ENCODE results near the gene IL24.

IL24 gene

DNA sequence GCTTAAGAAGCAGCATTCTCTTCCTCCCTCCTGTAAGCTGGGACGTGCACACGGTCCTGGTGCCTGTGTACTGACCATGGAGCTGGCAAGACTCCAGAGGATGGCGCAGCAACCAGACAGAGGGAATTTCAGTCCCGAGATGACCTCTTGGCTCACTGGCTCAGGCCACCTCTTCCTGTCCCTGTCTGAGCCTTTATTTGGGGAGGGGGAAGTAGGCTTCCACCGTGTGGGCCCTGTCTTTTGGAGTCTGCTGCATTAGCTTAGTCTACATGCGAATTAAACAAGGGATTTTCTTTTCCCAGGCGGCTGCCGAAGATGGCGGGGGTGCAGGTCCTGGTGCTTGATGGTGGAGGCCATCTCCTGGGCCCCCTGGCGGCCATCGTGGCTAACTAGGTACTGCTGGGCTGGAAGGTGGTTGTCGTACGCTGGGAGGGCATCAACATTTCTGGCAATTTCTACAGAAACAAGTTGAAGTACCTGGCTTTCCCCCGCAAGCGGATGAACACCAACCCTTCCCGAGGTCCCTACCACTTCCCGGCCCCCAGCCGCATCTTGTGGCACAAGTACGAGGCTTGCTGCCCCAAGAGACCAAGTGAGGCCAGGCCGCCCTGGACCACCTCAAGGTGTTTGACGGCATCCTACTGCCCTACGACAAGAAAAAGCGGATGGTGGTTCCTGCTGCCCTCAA lies 10.2 kb downstream of the IL24 start:
- TF ChIP-seq, protein P1, sequence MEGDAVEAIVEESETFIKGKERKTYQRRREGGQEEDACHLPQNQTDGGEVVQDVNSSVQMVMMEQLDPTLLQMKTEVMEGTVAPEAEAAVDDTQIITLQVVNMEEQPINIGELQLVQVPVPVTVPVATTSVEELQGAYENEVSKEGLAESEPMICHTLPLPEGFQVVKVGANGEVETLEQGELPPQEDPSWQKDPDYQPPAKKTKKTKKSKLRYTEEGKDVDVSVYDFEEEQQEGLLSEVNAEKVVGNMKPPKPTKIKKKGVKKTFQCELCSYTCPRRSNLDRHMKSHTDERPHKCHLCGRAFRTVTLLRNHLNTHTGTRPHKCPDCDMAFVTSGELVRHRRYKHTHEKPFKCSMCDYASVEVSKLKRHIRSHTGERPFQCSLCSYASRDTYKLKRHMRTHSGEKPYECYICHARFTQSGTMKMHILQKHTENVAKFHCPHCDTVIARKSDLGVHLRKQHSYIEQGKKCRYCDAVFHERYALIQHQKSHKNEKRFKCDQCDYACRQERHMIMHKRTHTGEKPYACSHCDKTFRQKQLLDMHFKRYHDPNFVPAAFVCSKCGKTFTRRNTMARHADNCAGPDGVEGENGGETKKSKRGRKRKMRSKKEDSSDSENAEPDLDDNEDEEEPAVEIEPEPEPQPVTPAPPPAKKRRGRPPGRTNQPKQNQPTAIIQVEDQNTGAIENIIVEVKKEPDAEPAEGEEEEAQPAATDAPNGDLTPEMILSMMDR (conservative IDR thresholded peaks at IDR 0.05), result peak; percentile 57
- no peak for TF ChIP-seq ZFX (IDR thresholded peaks at IDR 0.05)
- no peak overlapping the region for H3K27ac ChIP-seq

DNA sequence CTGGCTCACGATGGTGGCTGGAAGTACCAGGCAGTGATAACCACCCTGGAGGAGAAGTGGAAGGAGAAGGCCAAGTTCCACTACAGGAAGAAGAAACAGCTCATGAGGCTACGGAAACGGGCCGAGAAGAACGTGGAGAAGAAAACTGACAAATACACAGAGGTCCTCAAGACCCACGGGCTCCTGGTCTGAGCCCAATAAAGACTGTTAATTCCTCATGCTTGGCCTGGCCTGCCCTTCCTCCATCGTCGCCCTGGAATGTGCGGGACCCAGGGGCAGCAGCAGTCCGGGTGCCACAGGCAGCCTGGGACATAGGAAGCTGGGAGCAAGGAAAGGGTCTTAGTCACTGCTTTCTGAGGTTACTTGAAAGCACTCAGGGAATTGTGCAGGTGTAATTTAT lies 10.8 kb downstream of the IL24 start:
- no peak for TF ChIP-seq ZFX (IDR thresholded peaks at IDR 0.05)
- TF ChIP-seq, protein P1 (conservative IDR thresholded peaks at IDR 0.05), result no peak
- no peak overlapping the region for H3K27ac ChIP-seq

DNA sequence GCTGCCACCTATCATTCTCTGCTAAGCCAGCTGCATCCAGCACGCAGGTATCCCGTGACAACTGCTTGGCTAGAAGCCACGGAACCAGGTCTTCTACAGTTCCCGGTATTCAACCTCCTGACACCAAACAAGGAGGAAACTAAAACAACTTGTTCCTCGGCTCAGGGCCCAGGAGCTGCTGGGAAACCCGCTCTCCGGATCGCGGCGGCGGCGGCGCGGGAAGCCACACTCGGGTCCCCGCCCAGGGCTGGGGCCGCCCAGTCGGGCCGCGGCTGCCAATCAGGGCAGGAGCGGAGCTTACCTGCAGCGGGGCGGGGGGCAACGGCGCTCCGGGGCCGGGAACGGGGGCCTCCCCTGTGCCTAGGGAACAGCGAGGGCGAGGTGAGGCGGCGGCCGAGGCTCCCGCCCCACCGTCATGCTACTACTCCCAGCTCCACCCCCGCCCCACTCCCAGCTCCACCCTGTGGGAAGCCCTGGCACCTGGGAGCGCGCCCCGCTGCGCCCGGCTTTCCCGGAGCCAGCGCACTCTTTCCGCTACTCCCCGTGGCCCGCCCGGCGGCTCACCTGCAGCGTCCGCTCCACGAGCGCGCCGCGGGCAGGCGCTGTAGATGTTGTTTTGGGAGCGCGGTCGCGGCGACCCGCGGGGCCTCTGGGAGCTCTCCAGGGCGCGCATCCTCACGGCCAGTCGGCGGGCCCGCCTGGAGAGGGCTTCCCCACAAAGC lies 12.1 kb downstream of the IL24 start:
- H3K27ac ChIP-seq, result peak overlapping the region; percentile 80

DNA sequence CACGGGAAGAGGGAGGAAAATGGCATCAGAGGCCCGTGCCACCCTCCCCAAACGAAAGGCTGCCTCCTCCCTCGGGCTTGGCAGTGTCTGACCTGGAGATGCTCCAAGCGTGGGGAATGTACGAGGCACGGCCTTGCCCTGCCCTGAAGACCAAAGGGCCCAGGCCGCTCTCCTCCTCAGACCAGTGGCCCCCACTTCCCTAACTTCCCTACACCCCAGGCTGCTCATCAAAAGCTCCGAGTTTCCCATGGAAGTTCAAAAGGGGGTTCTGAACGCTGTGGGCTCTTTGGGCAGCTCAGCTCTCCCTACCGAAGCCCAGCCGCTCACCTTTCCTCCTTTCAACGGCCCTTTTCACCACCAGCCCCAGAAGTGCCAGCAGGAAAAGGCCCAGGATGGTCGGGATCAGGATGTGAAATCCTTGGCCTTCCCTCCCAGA lies 12.7 kb downstream of the IL24 start:
- H3K27ac ChIP-seq, result peak overlapping the region; percentile 80
- TF ChIP-seq, protein P1 (conservative IDR thresholded peaks at IDR 0.05), result no peak

More for the DNA sequence above, 12.1 kb downstream of the IL24 start:
- peak; percentile 41; the same call in 1 of the 2 replicates for TF ChIP-seq ZFX (IDR thresholded peaks at IDR 0.05)
- TF ChIP-seq, protein P1 (conservative IDR thresholded peaks at IDR 0.05), result peak; percentile 24

DNA sequence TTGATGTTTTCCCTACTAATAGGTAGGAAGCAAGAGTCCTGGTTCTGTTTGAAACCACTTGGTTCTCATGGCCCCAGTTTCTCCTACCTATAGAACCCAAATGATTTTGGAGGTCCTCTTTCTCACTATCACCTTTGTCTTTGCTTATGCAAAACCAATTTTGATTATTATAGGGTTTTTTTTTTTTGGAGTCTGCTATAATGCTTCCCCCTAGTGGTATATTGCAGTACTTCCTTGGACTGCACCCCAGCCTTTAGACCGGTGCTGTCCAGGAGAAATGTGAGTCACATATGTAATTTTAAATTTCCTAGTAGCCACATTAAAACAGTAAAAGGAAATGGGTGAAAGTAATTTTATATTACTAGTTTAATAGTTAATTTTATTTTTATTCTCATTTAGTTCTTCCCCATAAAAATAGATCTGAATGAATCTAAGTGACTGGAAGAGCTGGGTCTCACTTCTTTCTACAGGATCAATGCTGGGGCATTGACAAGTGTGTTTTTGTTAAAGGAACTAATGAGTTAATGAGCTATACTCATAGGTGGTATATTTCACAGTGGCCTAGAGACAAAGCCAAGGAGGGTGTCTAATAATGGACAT lies 13.9 kb downstream of the IL24 start:
- no peak overlapping the region for H3K27ac ChIP-seq
- TF ChIP-seq, protein P1 (conservative IDR thresholded peaks at IDR 0.05), result peak; percentile 94
- TF ChIP-seq ZFX (IDR thresholded peaks at IDR 0.05), result no peak

DNA sequence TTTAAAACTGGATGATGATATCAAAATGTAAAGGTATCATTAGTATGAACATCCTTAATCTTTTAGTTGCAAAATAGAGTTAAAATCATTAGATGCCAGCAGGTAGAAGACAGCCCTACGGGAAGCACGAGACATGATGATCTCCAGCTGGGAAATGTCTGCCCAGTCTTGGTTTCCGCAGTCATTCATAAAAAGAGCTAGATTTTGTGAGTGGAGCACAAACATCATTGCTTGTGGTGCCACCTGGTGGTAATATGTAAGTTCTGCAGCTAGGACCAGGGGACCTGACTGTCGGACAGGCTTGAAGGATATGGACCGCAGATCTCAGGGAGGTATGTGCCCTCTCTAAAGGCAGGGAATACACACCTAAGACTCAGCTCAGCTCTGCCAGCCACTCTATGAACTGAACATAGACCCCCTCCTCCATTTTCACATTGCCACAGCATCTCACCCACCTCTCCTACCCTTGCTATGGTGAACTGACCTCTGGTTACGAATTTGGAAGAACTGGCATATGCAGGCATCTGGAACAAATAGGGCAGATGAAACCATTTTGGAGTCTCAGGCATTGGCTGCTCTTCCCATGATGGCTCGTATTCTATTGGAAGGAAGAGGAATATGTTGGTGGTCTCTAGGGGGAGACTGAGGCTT lies 15.3 kb downstream of the IL24 start:
- no peak overlapping the region for H3K27ac ChIP-seq
- no peak for TF ChIP-seq ZFX (IDR thresholded peaks at IDR 0.05)
- TF ChIP-seq, protein P1 (conservative IDR thresholded peaks at IDR 0.05), result peak; percentile 91
